K562 (cell line): ENCODE measurements around the gene BCAS3. TPM values are rescaled to one million over a fixed set of nuclear protein-coding genes. Genes with fewer than 3 reads are reported as not detected.

Source experiments
- ATAC-seq: fragments of 200-7000 bp; cut with Tn5 transposase; 3 replicates; pipeline ENCODE4 v1.9.1; 2020; ENCODE audit warnings: moderate library complexity
- BruUV-seq: library from RNA; stranded (reverse); fragments of 400-500 nt; replicated peaks from 2 replicates; lab custom pipeline; 2021; lab: Mats Ljungman, UMichigan
- CTCF ChIA-PET: fragments of 300-600 bp; formaldehyde crosslinking; extraction: SDS; loops from one replicate; lab custom pipeline; 2021; ENCODE audit warnings: low intra/inter-chr PET ratio; lab: Yijun Ruan, JAX
- POLR2A ChIA-PET: fragments of 300-600, 350-650 bp; sonication (Branson Sonifier 250); formaldehyde crosslinking; extraction: SDS; loops from one replicate; lab custom pipeline; 2021; ENCODE audit warnings: antibody characterized with exemption, inconsistent platforms; lab: Yijun Ruan, JAX
- DNase-seq, 4 experiments: peaks; one replicate each; pipeline versions ENCODE4 v3.0.0 to v3.0.0-alpha.2; 2011 to 2018; ENCODE audit warnings: low spot score in 3 of 4, mixed read lengths in 3 of 4; ENCODE audit errors: extremely low read depth in 1 of 4
- FAIRE-seq: peaks from 2 replicates; lab custom pipeline; 2011; peaks lifted over from hg19 to GRCh38; lab: Jason Lieb, UNC
- H2AFZ ChIP-seq: 2 replicates; pipeline ENCODE4 v1.6.0; 2011; ENCODE audit warnings: low read depth, low read length, control low read depth, inconsistent platforms
- H3K27ac ChIP-seq: fragments of 200-600 bp; 3 replicates; pipeline ENCODE4 v1.8.0; 2011; ENCODE audit warnings: low read depth, mild to moderate bottlenecking, control low read depth, inconsistent platforms, low read length, moderate library complexity, mixed read lengths; ENCODE audit errors: extremely low read depth
- H3K27me3 ChIP-seq, 2 experiments: fragments of 300-600 bp in 1 of 2; 2 replicates in 1 of 2; 3 replicates in 1 of 2; pipeline versions ENCODE4 v1.6.0 to v1.8.0; 2011; ENCODE audit warnings: inconsistent platforms in 2 of 2, low read length in 2 of 2, mild to moderate bottlenecking in 1 of 2, mixed read lengths in 1 of 2, moderate library complexity in 1 of 2; ENCODE audit not compliant: control insufficient read depth in 2 of 2, insufficient read depth in 2 of 2
- H3K36me3 ChIP-seq: fragments of 300-600 bp; 3 replicates; pipeline ENCODE4 v1.8.0; 2011; ENCODE audit warnings: mild to moderate bottlenecking, low read length, inconsistent platforms; ENCODE audit not compliant: control insufficient read depth, insufficient read depth
- H3K4me1 ChIP-seq, 2 experiments: fragments of 200-600 bp in 1 of 2; replicated peaks in 1 of 2; 2 replicates in 1 of 2; 3 replicates in 1 of 2; pipeline versions ENCODE4 v1.5.1 to v1.8.0; 2011; ENCODE audit warnings: inconsistent platforms in 2 of 2, low read length in 2 of 2, mild to moderate bottlenecking in 1 of 2, mixed read lengths in 1 of 2, moderate library complexity in 1 of 2; ENCODE audit not compliant: control insufficient read depth in 2 of 2, insufficient read depth in 2 of 2
- H3K4me2 ChIP-seq: 2 replicates; pipeline ENCODE4 v1.6.1; 2011; ENCODE audit warnings: low read length, control low read depth, inconsistent platforms, mixed read lengths; ENCODE audit not compliant: insufficient read depth
- H3K4me3 ChIP-seq: fragments of 200-600 bp; sonication (generic), shearing (Covaris generic); 2 replicates; pipeline ENCODE4 v1.5.1; 2016; ENCODE audit warnings: control low read depth, inconsistent platforms
- H3K79me2 ChIP-seq: fragments of 200-600 bp; 3 replicates; pipeline ENCODE4 v1.8.0; 2011; ENCODE audit warnings: low read length, inconsistent platforms; ENCODE audit not compliant: control insufficient read depth, insufficient read depth
- H3K9ac ChIP-seq, 2 experiments: 2 replicates each; pipeline versions ENCODE4 v1.6.0 to v1.6.1; 2011; ENCODE audit warnings: low read depth in 2 of 2, low read length in 2 of 2, control low read depth in 1 of 2, inconsistent platforms in 1 of 2, mild to moderate bottlenecking in 1 of 2, mixed read lengths in 1 of 2; ENCODE audit not compliant: insufficient read depth in 1 of 2
- H3K9me1 ChIP-seq: one replicate; pipeline ENCODE4 v1.6.0; 2011; ENCODE audit warnings: inconsistent platforms, mild to moderate bottlenecking, low read length, moderate library complexity; ENCODE audit not compliant: control insufficient read depth, insufficient read depth
- H3K9me3 ChIP-seq: replicated peaks from 2 replicates; pipeline ENCODE4 v1.5.1; 2011; ENCODE audit warnings: low read depth, low read length, inconsistent platforms; ENCODE audit not compliant: control insufficient read depth, insufficient read depth
- H4K20me1 ChIP-seq: replicated peaks from 2 replicates; pipeline ENCODE4 v1.6.1; 2011; ENCODE audit warnings: low read length, inconsistent platforms, mixed read lengths; ENCODE audit not compliant: control insufficient read depth, insufficient read depth
- ELF2 ChIP-seq: fragments of 250-450 bp; sonication (Bioruptor Pico); IDR thresholded peaks from 2 replicates; pipeline ENCODE4 v1.5.0; 2021; ENCODE audit warnings: mild to moderate bottlenecking
- HDAC2 ChIP-seq: fragments of 450-650 bp; IDR thresholded peaks from 2 replicates; pipeline ENCODE4 v1.6.1; 2016; ENCODE audit warnings: mild to moderate bottlenecking
- HMG20B ChIP-seq: fragments of 250-450 bp; sonication (Bioruptor Pico); IDR thresholded peaks from 2 replicates; pipeline ENCODE4 v1.5.0; 2021; ENCODE audit warnings: mild to moderate bottlenecking
- HMGN3 ChIP-seq: IDR thresholded peaks from 2 replicates; pipeline ENCODE4 v1.6.1; 2011; ENCODE audit warnings: borderline replicate concordance, low read depth, mild to moderate bottlenecking, mixed read lengths, low read length; ENCODE audit not compliant: insufficient read length; ENCODE audit errors: extremely low read depth
- NFATC3 ChIP-seq: fragments of 450-650 bp; IDR thresholded peaks from 2 replicates; pipeline ENCODE4 v1.6.1; 2017; ENCODE audit warnings: mild to moderate bottlenecking
- NFE2L1 ChIP-seq: fragments of 450-650 bp; IDR thresholded peaks from 2 replicates; pipeline ENCODE4 v1.6.1; 2016; ENCODE audit warnings: missing genetic modification characterization, low read depth, mild to moderate bottlenecking, missing compliant biosample characterization, moderate library complexity, borderline replicate concordance
- NR4A1 ChIP-seq, 2 experiments: fragments of 250-450 bp in 1 of 2; fragments of 450-650 bp in 1 of 2; sonication (Bioruptor Pico) in 1 of 2; IDR thresholded peaks; 2 replicates each; pipeline versions ENCODE4 v1.4.0 to v1.6.1; 2016 to 2020; ENCODE audit warnings: mild to moderate bottlenecking in 2 of 2, missing compliant biosample characterization in 1 of 2, missing genetic modification characterization in 1 of 2, moderate library complexity in 1 of 2
- POLR2B ChIP-seq: fragments of 450-650 bp; IDR thresholded peaks from 2 replicates; pipeline ENCODE4 v1.6.1; 2018; ENCODE audit warnings: low read depth; ENCODE audit not compliant: partially characterized antibody
- ZEB2 ChIP-seq: fragments of 450-650 bp; IDR thresholded peaks from 2 replicates; pipeline ENCODE4 v1.6.1; 2016
- ZNF586 ChIP-seq: fragments of 450-650 bp; formaldehyde crosslinking; conservative IDR thresholded peaks from 2 replicates; pipeline ENCODE4 v1.4.0; 2020; ENCODE audit warnings: mild to moderate bottlenecking, moderate library complexity
- ZSCAN32 ChIP-seq: fragments of 450-650 bp; formaldehyde crosslinking; IDR thresholded peaks from 2 replicates; pipeline ENCODE4 v1.4.0; 2020; ENCODE audit warnings: mild to moderate bottlenecking, moderate library complexity
- WGBS: fragments of 100-300 bp; shearing (Covaris generic); methylation state at CpG from one replicate; pipeline ENCODE4 v1.1.6; 2016; ENCODE audit warnings: low coverage, mixed read lengths; ENCODE audit not compliant: insufficient coverage; ENCODE audit errors: missing lambda C conversion rate; 5-methylcytosine and 5-hydroxymethylcytosine counted together
- in situ Hi-C: fragments of 300-500 bp; cut with MboI; formaldehyde crosslinking; loops from 4 replicates; pipeline ENCODE4 v1.15.0; 2018; ENCODE audit warnings: inconsistent platforms, mixed read lengths
- intact Hi-C: fragments of 100-400 bp; cut with micrococcal nuclease; formaldehyde crosslinking; loops from 2 replicates; pipeline ENCODE4 v1.14.2; 2022
- polyA plus RNA-seq, 8 experiments: library from polyadenylated mRNA; depleted of rRNA in 4 of 8; stranded (reverse) in 5 of 8; unstranded in 3 of 8; fragments of >200 nt; fragmentation: Nextera tagmentation in 2 of 8; fragmentation: Illumina TruSeq in 1 of 8; extraction: Ambion mirVana in 2 of 8; extraction: Trizol in 1 of 8; gene quantifications; 2 replicates each; pipeline versions ENCODE4 v1.2.1 to v1.2.3, GENCODE V29; 2011 to 2014; ENCODE audit warnings: inconsistent platforms in 1 of 8, missing spikeins in 1 of 8
- total RNA-seq, 7 experiments: library from RNA; depleted of rRNA in 6 of 7; stranded (reverse); fragments of >200 nt in 6 of 7; fragmentation: Illumina TruSeq in 2 of 7; extraction: Trizol in 2 of 7; gene quantifications; 2 replicates each; pipeline versions ENCODE4 v1.2.1 to v1.2.3, GENCODE V29; 2011 to 2021; ENCODE audit warnings: low replicate concordance in 1 of 7
- TF ChIP-seq, protein P1 (sequence below): sonication (generic); formaldehyde crosslinking; IDR thresholded peaks from 2 replicates; pipeline ENCODE4 v1.9.0; 2022; ENCODE audit warnings: mild to moderate bottlenecking, missing genetic modification reagents
- TF ChIP-seq, protein P2 (sequence below): fragments of 200-800 bp; sonication (Bioruptor generic); IDR thresholded peaks from 2 replicates; pipeline ENCODE4 v1.6.1; 2017; ENCODE audit warnings: missing genetic modification characterization, missing compliant biosample characterization

The BCAS3 gene
- total and polyA plus RNA-seq, 9 of the 15 experiments (the other 6 are each of a cell fraction or from before 2014, with no cell fraction given) = 1.9 to 5.5 (median 3.5) TPM

DNA sequence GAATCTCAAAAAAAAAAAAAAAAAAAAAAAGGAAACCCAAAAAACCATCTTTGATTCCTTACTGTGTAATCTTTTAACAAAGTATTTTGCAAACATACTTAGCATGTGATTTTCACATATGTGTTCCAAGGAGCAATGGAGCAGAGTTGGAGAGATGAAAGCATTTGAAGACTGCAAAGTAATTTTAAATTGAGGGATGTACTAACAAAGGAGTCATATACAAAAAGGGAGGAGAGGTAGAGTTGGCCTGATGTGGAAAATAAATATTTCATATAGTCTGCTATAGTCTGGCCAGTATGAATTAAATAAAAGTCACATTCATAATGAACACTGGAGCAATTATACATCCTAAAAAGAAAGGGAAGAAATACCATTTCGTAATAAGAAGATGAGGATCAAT is 456.2 kb downstream of the BCAS3 start (continued):
- TF ChIP-seq ZSCAN32 (CRISPR knock-in tag) = no peak

DNA sequence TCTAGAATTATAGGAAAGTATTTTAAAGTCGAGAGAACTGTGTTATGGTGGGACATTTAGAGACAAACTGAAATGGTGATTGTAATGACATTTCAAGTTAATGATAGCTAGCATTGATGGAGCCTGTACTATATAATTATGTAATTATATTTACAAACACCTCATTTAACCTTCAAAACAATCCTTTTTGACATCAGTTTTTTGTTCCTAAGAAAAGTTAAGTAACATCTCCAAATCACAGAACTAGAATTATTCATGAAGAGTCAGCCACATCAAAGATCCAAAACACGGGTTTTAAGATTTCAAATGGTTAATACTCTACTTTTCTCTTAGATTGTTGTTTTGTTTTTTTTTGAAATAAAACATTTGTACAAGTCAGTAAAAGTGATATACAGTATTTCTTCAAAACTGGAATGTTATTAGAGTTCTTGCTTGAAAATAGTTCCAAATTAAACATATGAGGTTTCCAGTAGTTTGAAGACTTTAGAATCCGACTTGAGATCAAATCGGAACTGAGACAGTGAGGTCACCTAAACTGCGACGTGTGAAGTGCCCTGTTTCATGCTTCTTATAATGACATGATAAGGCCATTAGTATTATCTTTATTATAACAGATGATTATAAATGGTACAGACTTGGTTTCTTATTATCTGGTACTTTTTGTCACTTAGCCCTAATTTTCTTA is 457.0 kb downstream of the BCAS3 start:
- ChIA-PET CTCF (no interaction called here), POLR2A (interaction anchor here (0.6 kb wide), 1 partner anchor 157 kb away, joined by 3 read pairs; no protein-coding TSS in a partner anchor)
- Histone ChIP-seq H3K4me3 (no peak overlapping the region), H3K9me3 (no peaks in the 10 kb centered on the region), H3K4me2 (no peak overlapping the region), H3K27me3 (peaks cover 6 to 24% of the 10 kb centered on the region in 2 experiments; a peak in 4 of 5 replicates), H3K36me3 (no peaks in the 10 kb centered on the region), H3K79me2 (no peaks in the 10 kb centered on the region), H3K4me1 (peaks cover 0 to 4% of the 10 kb centered on the region in 2 experiments; a peak in 1 of 5 replicates), H3K27ac (no peak overlapping the region), H3K9ac (no peak overlapping the region), H2AFZ (no peak overlapping the region), H4K20me1 (no peaks in the 10 kb centered on the region), H3K9me1 (no peaks in the 10 kb centered on the region)
- WGBS = 2% methylated on average over 6 of the region's 6 CpGs
- BruUV-seq = no TSS peak
- ATAC-seq = no peak
- TF ChIP-seq NR4A1 (CRISPR knock-in tag; IDR thresholded peaks at IDR 0.05) (no peak), NR4A1 (tag; IDR thresholded peaks at IDR 0.05) (no peak), HDAC2 (no peak), HMGN3 (no peak), ZNF586 (CRISPR knock-in tag) (no peak), NFATC3 (no peak), NFE2L1 (tag) (no peak), POLR2B (no peak), ELF2 (no peak), HMG20B (CRISPR knock-in tag) (no peak), ZEB2 (no peak)
- TF ChIP-seq, protein P1, sequence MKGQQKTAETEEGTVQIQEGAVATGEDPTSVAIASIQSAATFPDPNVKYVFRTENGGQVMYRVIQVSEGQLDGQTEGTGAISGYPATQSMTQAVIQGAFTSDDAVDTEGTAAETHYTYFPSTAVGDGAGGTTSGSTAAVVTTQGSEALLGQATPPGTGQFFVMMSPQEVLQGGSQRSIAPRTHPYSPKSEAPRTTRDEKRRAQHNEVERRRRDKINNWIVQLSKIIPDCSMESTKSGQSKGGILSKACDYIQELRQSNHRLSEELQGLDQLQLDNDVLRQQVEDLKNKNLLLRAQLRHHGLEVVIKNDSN (CRISPR knock-in tag) = no peak
- TF ChIP-seq, protein P2, sequence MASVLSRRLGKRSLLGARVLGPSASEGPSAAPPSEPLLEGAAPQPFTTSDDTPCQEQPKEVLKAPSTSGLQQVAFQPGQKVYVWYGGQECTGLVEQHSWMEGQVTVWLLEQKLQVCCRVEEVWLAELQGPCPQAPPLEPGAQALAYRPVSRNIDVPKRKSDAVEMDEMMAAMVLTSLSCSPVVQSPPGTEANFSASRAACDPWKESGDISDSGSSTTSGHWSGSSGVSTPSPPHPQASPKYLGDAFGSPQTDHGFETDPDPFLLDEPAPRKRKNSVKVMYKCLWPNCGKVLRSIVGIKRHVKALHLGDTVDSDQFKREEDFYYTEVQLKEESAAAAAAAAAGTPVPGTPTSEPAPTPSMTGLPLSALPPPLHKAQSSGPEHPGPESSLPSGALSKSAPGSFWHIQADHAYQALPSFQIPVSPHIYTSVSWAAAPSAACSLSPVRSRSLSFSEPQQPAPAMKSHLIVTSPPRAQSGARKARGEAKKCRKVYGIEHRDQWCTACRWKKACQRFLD (CRISPR knock-in tag) = no peak
- in situ Hi-C loops = no loop called here
- no peak for FAIRE-seq
- DNase-seq = no peak
- intact Hi-C loops = no loop called here
